OCI-M1 (cell line): ENCODE data around the gene IDH3A.
A peak's percentile ranks its signal among the peaks of the same experiment; 100 is the strongest.

Experiments used
- DNase-seq: peaks from one replicate; lab custom pipeline; 2025; lab: John Stamatoyannopoulos, UW

IDH3A gene

DNA sequence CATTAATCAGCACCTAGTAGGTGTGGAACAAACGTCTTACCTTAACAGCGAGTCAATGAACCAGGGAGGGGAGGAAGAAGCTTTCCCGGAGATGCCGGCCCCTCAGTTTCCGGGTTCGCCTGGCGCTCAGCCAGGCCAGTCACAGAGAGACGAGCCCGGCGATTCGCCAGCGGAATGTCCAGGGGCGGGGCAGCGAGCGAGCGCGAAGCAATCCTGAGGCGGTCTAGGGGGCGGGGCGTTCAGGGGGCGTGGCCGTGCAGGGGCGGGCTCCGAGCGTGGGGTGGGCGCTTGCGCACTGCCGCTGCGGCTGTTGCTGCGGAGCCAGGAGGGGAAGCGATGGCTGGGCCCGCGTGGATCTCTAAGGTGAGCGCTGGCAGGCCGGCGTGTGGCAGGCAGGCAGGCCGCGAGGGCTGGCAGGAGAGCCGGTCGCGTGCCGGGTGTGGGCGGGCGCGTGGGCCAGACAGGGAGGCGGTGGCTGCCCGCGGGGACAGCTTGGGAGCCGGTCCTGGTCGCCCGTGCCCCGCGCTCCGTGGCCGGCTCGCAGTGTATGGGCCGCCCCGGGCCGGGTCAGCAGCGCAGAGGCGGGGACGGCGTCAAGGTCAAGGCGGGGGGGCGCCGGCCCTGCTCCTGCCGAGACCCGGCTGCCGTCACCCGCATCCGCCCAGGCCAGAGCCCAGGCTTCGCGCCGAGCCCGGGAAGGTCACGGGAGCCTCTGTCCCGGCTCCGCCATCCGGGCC lies at the start of gene IDH3A:
Gene IDH3A (plus strand): TSS at position 295 of the 737 bp plus-strand sequence. CDS start 42 bp downstream, at position 337.
- DNase-seq: peak; percentile 98

DNA sequence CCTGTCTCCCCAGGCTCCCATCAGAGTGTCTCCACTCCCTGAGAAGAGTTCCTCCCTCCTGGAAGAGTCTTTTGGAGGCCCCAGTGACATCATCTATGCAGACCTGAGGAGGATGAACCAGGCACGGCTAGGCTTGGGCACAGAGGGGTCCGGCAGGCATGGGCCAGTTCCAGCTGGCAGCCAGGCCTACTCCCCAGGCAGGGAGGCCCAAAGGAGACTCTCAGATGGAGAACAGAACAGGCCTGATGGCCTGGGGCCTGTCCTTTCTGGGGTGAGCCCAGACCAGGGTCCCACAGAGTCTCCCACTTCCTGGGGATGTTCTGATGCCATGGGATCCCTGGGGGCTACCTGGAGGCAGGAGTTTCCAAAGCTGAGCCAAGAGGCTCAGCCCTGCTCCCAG lies 48.3 kb upstream of the IDH3A start:
- no peak for DNase-seq

DNA sequence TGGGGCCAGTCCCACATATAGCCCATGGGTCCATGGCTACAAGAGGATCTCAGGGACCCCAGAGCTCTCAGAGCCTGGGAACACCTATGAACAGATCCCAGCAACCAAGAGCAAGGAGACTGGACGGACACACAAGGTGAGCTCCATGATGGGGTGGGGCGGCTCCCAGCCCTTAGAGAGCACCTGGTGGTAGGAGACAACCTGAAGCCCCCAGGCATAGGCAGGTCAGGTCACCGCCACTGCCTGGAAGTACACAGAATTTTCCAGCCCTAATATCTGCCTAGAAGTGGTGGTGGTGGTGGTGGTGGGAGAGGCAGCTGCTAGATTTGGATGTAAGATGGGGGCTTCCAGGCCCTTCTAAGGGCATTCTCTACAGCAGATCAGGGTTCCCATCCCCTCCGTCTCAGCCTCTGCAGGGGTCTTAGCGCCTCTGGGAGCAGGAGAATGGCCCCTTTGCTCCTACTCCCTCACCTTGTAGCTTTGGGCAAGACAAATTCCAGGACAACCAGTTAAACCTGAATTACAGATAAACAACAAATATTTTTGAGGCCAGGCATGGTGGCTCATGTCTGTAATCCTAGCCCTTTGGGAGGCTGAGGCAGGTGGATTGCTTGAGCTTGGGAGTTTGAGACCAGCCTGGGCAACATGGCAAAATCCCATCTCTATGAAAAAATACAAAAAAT lies 47.6 kb upstream of the IDH3A start:
- no peak for DNase-seq

DNA sequence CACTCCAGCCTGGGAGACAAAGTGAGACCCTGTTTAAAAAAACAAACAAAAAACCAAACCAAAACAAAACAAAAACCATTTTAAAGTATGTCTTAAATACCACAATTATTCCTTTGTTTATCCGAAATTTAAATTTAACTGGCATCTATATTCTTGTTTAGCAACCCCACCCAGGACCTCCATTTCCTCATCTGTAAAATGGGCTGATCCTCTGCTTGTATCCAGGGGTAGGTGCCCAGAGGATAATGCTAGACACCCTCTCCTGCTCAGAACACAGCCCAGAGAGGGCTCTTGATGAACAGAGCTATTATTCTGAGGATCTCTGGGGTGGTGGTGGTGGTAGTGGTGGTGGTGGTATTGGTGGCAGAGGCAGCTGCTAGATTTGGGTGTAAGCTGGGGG lies 47.0 kb upstream of the IDH3A start:
- no peak for DNase-seq

DNA sequence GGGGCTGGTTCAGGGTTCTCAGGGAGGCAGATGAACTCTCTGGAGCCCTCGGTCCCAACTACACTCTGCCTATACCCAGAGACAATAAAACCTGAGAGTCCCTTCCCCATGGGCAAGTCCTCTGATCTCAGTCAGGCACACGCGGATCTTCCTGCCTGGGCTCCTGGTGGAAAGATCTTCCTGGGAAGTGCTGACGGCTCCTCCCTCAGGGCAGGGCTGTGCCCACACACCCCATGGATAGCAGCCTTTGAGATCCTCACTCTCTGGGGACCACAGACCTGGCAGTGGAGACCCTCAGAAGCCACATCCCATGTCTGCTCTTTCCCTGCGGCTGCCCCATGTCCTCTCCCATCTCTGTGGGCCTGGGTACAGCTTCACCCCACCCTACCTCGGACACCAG lies 46.4 kb upstream of the IDH3A start:
- no peak for DNase-seq

DNA sequence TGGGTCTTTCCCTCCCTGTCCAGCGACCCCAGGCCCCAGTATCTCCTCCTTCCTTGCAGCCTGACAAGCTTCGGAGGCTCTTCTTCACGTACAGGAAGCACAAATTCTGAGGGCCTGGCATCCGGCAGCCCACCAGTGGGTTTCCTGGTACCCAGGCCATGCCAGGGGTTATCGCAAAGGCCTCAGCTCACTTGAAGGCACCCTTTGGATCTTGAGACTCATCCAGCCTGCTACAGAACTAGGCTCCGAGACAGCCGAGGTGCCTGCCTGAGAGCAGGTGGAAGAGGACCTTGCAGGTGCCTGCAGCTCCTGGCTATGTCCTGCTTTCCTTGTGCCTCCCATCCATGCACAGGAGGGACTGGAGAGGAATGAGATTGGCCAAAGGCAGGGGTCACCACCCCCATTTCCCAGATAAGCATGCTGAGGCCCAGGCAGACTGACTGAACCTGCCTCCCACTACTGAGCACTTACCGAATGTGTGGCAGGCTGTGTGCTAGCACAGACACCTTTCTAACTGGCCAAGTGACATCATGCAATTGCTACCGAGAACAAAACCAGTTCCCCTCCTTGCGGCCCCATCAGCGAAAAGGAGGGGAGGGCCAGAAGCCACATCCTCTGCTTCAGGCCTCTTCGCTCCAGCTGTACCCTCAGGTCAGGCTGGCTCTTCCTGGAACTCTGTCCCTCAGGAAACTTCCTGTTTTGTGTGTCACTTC lies 45.6 kb upstream of the IDH3A start:
- DNase-seq: peak; percentile 29

DNA sequence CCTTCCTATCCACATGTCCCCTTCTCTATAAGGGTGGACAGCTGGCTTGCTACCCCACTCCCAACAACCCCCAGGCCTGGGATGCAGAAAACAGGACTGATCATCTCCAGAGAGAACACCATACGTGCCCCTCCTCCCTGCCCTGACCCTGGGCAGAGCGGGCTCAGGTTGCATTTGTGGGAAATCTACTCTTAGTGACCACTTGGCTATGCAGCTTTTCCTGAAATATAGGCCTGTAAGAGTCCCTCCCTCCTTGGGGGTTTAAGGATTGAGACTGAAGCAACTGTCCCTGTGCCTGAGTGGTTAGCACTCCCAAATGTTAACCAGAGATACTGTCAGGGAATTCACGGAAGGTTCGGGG lies 45.1 kb upstream of the IDH3A start:
- DNase-seq: peak; percentile 29

DNA sequence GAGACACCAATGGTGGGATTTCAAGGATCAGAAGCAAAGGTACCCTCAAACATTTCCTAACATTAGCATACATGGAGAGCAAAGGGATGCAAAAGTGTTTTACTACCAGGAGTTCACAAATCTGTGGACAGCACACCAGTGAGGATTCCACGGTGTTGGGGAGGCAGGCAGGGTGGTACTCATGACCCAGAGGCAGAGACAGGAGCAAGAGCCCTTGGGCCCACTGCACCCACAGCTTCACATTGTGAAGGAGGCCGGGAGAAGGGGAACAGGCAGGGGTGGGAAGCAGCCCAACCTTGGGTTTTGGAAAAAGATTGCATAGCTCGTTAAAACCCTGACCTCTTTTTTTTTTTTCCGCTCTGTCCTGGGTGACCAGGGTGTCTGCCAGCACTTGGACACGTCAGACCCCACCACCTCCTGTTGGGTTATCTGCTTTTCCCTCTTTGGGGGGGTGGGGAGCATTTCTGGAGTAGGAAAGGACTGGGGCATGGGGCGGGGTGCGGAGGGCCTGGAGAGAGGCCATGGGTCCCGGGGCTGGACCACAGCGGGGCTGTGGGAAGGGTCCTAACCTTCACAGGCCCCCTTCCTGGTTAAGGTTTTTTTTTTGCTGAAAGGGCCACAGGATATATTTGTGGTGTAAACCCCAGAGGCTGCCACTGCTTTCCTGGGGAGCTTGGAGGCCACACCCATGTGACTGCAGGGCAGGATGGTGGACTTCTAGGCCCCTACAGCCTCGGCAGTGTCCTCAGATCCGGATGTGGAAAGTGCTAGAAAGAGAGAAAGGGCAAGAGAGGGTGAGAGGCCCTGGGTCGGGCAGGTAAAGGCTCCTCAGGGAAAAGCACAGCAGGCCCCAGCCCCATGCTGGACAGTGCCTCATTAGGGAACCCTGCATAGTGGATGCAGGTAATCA lies 44.3 kb upstream of the IDH3A start:
- no peak for DNase-seq

DNA sequence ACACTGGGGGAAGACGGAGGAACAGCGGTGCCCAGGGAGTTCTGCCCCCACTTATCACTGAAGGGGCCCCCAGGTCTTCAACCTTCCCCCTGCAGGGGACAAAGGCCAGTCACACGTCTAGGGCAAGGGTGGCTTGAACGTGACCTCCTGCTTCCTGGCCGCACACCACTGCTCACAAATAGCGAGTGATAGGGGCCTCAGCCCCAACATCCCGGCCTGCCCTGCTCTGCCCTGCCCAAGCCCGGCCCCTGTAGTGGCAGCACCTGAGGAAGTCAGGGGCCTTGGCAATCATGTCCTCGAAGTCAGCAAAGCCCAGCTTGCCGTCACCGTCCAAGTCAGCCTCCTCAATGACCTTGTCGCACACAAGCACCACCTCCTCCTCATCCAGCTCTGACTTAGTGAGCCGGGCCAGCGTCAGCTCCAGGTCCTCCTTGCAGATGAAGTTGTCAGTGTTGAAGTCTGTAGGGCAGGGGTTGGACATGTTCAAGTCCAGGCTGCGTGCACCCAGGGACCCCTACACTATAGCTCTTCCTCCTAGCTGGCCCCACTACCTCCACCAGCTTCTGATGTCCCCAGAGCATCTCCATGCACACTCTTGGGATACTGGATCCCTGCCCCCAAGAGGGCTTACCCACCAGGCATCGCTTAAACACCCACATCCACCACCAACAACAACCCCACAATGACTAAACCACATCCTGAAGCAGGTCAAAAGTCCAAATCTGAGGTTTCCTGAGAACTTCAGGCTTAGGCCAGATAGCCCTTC lies 43.5 kb upstream of the IDH3A start:
- DNase-seq: no peak

DNA sequence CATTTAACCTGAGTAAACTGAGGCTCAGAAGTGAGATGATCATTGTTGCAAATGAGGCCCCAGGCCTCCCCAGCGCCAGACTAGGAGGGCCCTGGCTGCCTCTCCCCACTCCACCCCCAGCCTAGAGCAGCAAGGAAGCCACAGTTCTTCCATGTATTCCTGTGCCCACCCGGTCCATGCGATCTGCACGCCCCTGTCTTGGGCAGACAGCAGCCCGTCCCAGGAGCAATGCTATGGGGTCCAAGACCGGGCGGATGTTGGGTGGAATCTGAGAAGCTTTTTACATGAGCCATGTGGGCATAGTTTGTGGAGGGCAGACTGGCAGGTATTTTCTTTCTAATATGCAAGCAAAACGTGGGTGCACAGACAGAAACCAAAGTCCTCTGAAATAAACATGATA lies 41.7 kb upstream of the IDH3A start:
- no peak for DNase-seq

DNA sequence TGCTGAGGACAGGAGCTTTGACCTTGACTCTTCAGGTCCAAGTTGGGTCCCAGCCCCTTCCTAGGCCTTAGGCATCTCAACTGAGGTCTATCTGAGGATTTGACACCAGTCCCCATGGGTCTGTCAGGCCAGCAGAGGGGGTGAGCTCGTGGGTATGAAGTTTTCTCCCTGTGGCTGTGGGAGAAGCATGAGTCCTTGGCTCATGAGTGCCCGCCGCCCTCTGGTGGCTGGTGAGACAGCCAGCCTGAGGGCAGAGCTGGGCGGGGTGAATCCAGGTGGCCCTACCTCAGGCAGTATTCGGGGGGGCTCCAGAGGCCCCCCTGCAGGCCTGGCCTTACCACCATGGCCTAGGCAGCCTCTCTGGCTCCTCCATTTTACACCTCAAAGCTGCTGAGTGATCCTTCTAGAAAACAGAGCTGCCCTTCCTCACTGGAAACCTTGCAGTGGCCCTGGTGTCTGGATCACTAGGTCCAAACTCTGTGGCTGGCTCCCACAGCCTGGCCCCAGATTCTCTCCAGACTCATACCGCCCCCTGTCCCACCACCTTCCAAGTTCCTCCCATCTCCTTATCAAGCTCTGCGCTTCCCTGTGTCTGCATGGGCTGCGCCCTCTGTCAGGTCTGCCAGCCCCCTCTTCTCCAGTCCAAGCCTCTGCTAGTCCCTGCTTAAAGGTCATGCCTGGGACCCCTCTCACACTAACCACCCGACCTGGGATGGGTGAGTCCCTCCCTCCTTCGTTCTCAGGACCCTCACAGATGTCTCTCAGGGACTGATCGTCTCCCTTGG lies 40.7 kb upstream of the IDH3A start:
- peak; percentile 87 for DNase-seq

DNA sequence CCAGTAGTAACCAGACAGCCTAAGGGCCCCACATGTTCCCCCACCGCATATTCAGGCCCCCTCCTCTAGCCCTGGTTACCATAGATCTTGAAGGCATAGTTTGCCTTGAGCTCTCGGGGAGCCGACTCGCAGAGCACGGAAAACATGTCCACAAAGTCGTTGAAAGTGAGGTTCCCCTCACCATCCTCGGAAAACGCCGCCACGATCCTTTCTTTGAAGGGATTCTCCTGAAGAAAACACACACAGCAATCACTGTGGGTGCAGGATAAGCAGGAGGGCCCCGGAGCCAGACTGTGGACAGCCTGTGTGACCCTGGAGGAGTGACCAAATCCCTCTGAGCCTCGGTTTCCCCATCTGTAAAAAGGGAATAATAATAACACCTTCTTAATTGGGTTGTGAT lies 40.0 kb upstream of the IDH3A start:
- DNase-seq: no peak

DNA sequence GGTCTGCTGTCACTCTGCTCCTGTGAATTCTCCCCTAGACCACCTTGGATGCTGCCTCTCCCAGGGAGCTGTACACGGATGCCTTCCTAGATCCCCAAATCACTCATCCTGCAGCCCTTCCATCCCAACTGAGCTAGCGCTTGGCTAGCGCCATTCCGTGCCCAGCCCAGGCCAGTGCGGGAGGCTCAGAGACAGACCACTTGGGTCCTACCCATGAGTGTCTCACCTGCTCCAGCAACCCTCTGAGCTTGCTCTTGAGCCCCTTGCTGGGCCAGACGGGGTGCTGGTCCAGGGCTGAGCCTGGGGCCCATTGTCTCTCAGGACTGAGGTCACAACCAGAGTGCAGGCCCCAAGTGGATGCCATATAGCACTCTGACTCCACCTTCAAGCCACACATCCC lies 39.1 kb upstream of the IDH3A start:
- no peak for DNase-seq

DNA sequence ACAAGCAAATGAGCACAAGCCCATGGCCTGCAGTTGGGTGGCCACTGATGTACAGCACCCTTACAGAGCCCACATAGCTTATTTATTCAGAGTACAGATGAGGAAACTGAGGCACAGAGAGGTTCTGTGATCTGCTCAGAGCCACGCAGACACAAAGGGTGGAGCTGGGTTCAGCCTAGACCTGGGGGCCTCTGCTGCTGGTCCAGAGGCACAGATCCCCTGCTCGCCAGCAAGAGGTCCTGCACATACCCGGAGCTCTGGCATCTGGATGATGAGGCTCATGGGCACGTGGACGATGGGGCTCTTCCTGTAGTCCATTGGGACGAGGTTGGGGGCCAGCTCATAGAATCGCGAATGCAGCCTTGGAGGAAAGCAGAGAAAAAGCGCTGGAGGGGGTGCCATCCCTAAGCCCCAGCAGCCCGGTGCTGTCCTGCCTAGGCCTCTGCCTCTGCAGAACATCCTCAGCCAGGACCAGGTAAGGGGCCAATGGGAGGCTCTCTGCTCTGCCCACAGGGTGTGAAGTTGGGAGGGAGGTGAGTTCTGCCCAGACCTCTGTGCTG lies 38.2 kb upstream of the IDH3A start:
- DNase-seq: no peak

DNA sequence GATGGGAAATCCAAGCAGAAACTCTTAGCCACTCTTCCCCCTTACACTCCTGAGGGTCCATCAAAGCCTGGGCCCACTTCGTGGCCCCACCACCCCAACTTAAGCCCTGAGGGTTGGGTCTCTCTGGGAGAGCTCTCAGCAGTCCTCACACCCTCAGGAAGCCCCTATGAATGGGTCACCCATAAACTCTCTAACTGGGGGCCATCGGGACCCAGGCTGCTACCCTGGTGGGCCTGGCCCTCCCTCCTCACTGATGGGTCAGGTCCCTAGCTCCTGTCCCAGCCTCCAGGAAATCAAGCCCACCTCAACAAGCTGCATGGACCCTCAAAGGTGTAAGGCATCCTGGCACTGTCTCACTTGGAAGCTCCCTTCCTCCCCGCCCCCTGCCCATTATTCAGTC lies 37.4 kb upstream of the IDH3A start:
- no peak for DNase-seq

DNA sequence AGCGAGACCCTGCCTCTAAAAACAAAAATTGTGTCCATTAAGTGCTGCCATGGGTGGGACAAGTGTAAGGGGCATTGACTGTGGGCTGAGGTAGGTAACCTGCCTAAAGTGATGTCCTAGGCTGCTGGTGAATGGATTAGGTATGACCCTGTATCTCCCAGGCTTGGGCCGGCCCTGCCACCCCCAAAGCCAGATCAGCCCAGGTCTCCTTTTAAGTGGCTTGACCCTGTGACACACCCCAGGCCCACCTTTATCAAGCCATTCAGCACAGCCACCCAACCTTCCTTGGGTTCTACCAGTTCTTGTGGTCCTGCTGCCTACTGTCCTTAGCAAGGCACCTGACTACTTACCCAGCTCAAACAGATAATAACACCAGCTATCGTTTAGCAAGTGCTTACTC lies 36.6 kb upstream of the IDH3A start:
- no peak for DNase-seq

DNA sequence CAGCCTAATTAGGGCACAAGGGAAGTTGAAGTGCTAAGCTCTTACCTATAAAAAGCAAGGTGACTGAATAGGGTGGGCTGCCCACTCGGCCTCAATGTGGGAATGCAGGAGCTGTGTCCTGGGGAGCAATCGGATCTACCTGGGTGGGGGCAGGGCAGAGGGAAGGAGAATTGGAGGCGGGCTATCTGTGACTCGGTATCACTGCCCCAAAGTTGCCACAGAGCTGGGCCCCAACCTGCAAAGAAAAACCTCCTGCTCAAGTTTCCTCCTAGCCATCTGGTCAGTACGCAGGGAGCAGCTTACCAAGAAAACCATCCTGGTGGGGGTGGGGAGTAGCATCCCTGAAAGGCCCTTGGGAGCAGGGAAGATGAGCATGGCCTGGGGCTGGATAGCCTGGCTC lies 28.6 kb upstream of the IDH3A start:
- no peak for DNase-seq

DNA sequence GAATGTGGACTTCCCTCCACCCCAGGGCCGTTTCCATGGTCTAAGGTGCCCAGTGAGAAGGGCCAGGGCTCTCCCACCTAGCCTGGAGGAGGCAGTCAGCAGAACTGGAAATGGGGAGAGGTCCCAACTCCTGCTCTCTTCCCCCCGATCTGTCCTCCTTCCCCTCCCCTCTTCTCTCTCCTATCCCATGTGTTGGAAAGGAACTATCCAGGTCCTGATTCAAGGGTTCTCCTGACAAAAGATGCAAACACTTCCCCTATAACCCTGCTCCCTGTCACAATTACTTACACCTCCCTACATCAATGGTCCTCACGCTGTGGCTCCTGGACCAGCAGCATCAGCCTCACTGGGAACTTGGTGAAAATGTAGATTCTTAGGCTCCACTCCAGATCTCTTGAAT lies 23.9 kb upstream of the IDH3A start:
- DNase-seq: no peak

DNA sequence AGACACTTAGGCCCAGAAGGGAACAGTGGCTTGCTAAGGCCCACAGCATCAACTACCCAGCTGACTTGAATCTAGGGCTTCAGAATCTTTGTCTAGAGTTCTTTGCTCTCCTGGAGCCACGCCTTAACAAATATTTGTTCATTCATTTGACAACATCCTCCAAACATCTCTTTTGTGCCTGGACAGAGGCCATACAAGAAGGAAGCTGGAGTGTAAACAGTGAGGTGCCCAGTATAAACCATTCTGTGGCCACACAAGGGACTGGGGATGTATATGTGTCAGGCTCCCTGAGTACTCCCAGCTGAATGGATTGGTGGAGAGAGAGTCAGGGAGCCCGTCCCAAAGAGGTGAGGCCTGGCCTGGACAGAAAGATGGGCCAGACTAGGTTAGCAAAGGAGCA lies 21.3 kb upstream of the IDH3A start:
- no peak for DNase-seq

DNA sequence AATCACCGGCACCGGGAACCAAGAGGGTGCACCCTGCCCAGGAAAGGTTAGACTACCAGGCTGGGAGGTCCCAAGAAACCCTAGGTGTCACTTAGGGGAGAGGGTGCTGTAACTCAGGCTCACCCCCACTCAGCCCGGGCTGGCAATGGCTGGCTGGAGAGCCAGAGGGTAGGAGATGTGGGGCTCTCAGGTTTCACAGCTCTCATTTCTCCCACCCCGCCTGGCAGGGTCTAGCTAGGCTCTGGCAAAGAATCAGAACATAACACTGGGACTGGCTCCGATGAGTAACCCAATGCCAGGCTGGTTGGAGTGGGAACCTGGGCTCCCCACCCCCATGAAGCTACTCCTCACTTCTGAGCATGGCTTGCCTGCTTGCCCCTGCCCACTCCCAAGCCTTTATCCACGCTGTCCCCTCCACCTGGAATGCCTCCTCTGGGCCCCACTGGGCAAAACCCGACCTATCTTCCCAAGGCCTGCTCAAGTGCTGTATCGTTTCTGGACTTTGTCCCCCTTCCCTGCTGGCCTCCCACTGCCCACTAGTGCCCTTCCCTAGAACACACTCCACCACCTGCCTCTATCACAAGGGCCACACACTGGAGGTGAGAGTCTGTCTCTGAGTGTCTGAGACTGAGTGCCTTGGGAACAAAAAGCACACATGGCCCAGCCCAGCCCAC lies 19.9 kb upstream of the IDH3A start:
- no peak for DNase-seq
